GM18951 (cell line): ENCODE measurements around the gene SPATA31E1.
"Not testable (repeated sequence)": the region's sequence is repeated elsewhere in the genome, so short reads cannot be mapped to it uniquely, and the experiment has no call there.

Source experiments
- POLR2A ChIP-seq: IDR thresholded peaks from 4 replicates; pipeline ENCODE4 v1.6.1; 2011; ENCODE audit warnings: mild to moderate bottlenecking; ENCODE audit not compliant: insufficient read length, insufficient read depth; ENCODE audit errors: extremely low read depth
- in situ Hi-C: fragments of 300-500 bp; cut with MboI; formaldehyde crosslinking; loops from one replicate; pipeline ENCODE4 v1.12.0; 2022; ENCODE audit warnings: low sequenced_read_pairs, mixed read lengths, inconsistent platforms; ENCODE audit not compliant: unreplicated experiment

SPATA31E1 gene

GRCh38 chr9:87909310-87910041 is 26.8 kb downstream of the SPATA31E1 start:
- in situ Hi-C loops, result no loop called here
- TF ChIP-seq POLR2A, result no peak

GRCh38 chr9:87910821-87911220 is 28.1 kb downstream of the SPATA31E1 start:
- no peak for TF ChIP-seq POLR2A
- in situ Hi-C loops, result no loop called here

- in situ Hi-C loops, result not testable (repeated sequence)
Measured at GRCh38 chr9:87917662-87918061, 35.0 kb downstream of the SPATA31E1 start, which contains the start of gene SPATA31C1. Gene SPATA31C1 (plus strand): TSS chr9:87917962.

- in situ Hi-C loops, result not testable (repeated sequence)
Measured at GRCh38 chr9:87919013-87919412, 36.3 kb downstream of the SPATA31E1 start.

GRCh38 chr9:87921561-87921960 is 38.9 kb downstream of the SPATA31E1 start:
- in situ Hi-C loops, result not testable (repeated sequence)

GRCh38 chr9:87923012-87923411 is 40.3 kb downstream of the SPATA31E1 start:
- in situ Hi-C loops, result not testable (repeated sequence)

GRCh38 chr9:87924851-87925250 is 42.2 kb downstream of the SPATA31E1 start:
- in situ Hi-C loops, result not testable (repeated sequence)

- in situ Hi-C loops, result not testable (repeated sequence)
Measured at GRCh38 chr9:87929152-87929551, 46.5 kb downstream of the SPATA31E1 start.

GRCh38 chr9:87934444-87934843 is 51.8 kb downstream of the SPATA31E1 start:
- in situ Hi-C loops, result not testable (repeated sequence)

GRCh38 chr9:87937352-87937751 is 54.7 kb downstream of the SPATA31E1 start:
- in situ Hi-C loops, result not testable (repeated sequence)

GRCh38 chr9:87937918-87938317 is 55.2 kb downstream of the SPATA31E1 start:
- in situ Hi-C loops, result not testable (repeated sequence)

- in situ Hi-C loops, result not testable (repeated sequence)
Measured at GRCh38 chr9:87938336-87938735, 55.7 kb downstream of the SPATA31E1 start.
